ENCODE results near the gene IL1F10. TPM values are rescaled to one million over a fixed set of nuclear protein-coding genes. Genes with fewer than 3 reads are reported as not detected.

IL1F10 gene
- total and polyA plus RNA-seq, 7 donors = not detected

- 53 to 78% methylated on average over 12 of the region's 12 CpGs for WGBS, 2 donors
- H3K36me3 ChIP-seq = no peaks in the 10 kb centered on the region
- intact Hi-C loops (cut with DNase I) = no loop called here
- TF ChIP-seq POLR2A (IDR thresholded peaks at IDR 0.05) (no peak), CTCF (IDR thresholded peaks at IDR 0.05) (no peak), POLR2AphosphoS5 (IDR thresholded peaks at IDR 0.05) (no peak)
- H3K9me3 ChIP-seq = no peaks in the 10 kb centered on the region
- no peaks in the 10 kb centered on the region for H3K4me1 ChIP-seq
- no peak overlapping the region for H3K4me3 ChIP-seq
- H3K27ac ChIP-seq = peak overlapping the region in 1 of 4 donors; percentile 18
- no peaks in the 10 kb centered on the region for H3K27me3 ChIP-seq
- no peak for DNase-seq
These were observed 56.6 kb downstream of the IL1F10 start for GRCh38 chr2:113124181-113124961.

Small RNA genes lying within 50 kb of the gene (small RNA-seq; reads per million reads assigned to genes)
- 0 reads per million in 3 donors for gene RNU6-1180P

Other genes starting within 250 kb of the IL1F10 start
- 1 to 10 TPM in 1 of 4 donors, under 1 TPM in 2, not detected in 1; 0.55 to 3.8 (median 0.66) TPM for gene IL1B, start 231.2 kb upstream of the IL1F10 start, total RNA-seq
- 10 to 100 TPM in 1 of 3 donors, 1 to 10 TPM in 2; 6.0 to 32.4 (median 8.5) TPM for gene IL1B, start 231.2 kb upstream of the IL1F10 start, polyA plus RNA-seq
- gene IL37, start 156.8 kb upstream of the IL1F10 start, total RNA-seq = not detected
- 1 to 10 TPM in 1 of 3 donors, not detected in 2; 1.3 TPM for gene IL37, start 156.8 kb upstream of the IL1F10 start, polyA plus RNA-seq
- gene IL36G, start 90.0 kb upstream of the IL1F10 start, total RNA-seq = not detected
- under 1 TPM in 1 of 3 donors, not detected in 2; 0.17 TPM for gene IL36G, start 90.0 kb upstream of the IL1F10 start, polyA plus RNA-seq
- not detected for gene IL36A, start 62.5 kb upstream of the IL1F10 start, total RNA-seq
- gene IL36A, start 62.5 kb upstream of the IL1F10 start, polyA plus RNA-seq = not detected
- not detected for gene IL36B, start 15.1 kb upstream of the IL1F10 start, total RNA-seq
- gene IL36B, start 15.1 kb upstream of the IL1F10 start, polyA plus RNA-seq = not detected
- not detected for gene IL36RN, start 8.8 kb upstream of the IL1F10 start, total RNA-seq
- under 1 TPM in 1 of 3 donors, not detected in 2; 0.03 TPM for gene IL36RN, start 8.8 kb upstream of the IL1F10 start, polyA plus RNA-seq
- 1 to 10 TPM in 1 of 4 donors, under 1 TPM in 1, not detected in 2; 0.55 to 1.6 TPM for gene IL1RN, start 59.6 kb downstream of the IL1F10 start, total RNA-seq
- 10 to 100 TPM in 2 of 3 donors, 1 to 10 TPM in 1; 6.6 to 19.9 (median 11.1) TPM for gene IL1RN, start 59.6 kb downstream of the IL1F10 start, polyA plus RNA-seq
- gene PSD4, start 106.0 kb downstream of the IL1F10 start, total RNA-seq = 1 to 10 TPM; 1.4 to 6.6 (median 2.0) TPM
- 10 to 100 TPM; 15.0 to 51.6 (median 22.9) TPM for gene PSD4, start 106.0 kb downstream of the IL1F10 start, polyA plus RNA-seq
- gene PAX8, start 211.0 kb downstream of the IL1F10 start, total RNA-seq = under 1 TPM in 3 of 4 donors, not detected in 1; 0.41 to 0.71 (median 0.55) TPM
- 10 to 100 TPM in 1 of 3 donors, 1 to 10 TPM in 2; 1.1 to 10.8 (median 2.5) TPM for gene PAX8, start 211.0 kb downstream of the IL1F10 start, polyA plus RNA-seq